ENCODE data around the gene SDK1.

Gene SDK1

DNA sequence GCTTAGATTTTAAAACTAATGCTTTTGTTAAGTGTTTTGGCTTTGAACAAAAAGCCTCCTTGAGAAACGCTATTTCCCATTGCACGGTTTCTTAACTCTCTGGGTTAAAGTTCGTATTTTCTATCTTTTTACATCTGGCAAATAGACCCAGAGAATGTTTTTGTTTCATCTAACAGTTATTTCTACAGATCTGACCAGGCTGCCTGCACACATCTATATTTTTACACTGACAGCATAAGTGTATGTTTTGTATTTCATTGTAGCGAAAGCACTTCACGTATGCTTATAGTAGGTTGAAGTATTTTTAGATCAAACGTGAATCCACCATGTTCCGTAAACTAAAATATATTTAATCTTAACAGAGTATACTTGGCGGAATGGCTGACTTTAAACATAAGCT is 477.3 kb downstream of the SDK1 start:
- peaks cover 49% of the 10 kb centered on the region for H3K27me3 Mint-ChIP-seq
- H3K9me3 Mint-ChIP-seq, result peaks cover 7% of the 10 kb centered on the region
- no peaks in the 10 kb centered on the region for H3K4me1 Mint-ChIP-seq
- ATAC-seq (replicated peaks; ENCODE audit: extremely low read depth, poor library complexity, severe bottlenecking) (no peak), DNase-seq (ENCODE audit: low spot score in 2 of 2) (no peak)
- no peak overlapping the region for H3K4me3 Mint-ChIP-seq
- no peak overlapping the region for H3K27ac Mint-ChIP-seq (ENCODE audit: low read depth)
- peaks cover 2% of the 10 kb centered on the region for H3K36me3 Mint-ChIP-seq (ENCODE audit: insufficient read depth)

DNA sequence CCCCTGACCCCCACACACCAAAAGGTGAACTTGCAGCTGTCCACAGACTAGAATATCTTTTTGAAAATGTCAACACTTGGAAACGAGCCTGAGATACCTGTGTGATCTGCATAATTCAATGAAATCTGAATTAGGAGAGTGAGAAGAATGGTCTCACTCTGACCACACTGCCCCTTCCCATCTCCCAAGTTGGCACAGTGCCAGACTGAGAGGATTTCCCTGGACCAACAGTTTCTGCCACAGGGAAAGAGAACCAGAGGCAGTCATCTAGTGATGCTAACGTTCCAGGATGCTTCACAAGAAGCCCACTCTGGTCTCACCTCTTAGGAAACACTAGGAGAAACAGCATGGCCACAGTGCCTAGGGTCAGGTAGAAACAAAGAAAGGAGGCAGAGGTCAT is 479.0 kb downstream of the SDK1 start:
- Mint-ChIP-seq H3K4me3 (no peak overlapping the region), H3K9me3 (peaks cover 7% of the 10 kb centered on the region), H3K27ac (ENCODE audit: low read depth) (no peak overlapping the region), H3K4me1 (no peaks in the 10 kb centered on the region), H3K36me3 (ENCODE audit: insufficient read depth) (peaks cover 2% of the 10 kb centered on the region), H3K27me3 (peaks cover 60% of the 10 kb centered on the region)
- no peak for DNase-seq (ENCODE audit: low spot score in 2 of 2)
- no peak for ATAC-seq (replicated peaks; ENCODE audit: extremely low read depth, poor library complexity, severe bottlenecking)

DNA sequence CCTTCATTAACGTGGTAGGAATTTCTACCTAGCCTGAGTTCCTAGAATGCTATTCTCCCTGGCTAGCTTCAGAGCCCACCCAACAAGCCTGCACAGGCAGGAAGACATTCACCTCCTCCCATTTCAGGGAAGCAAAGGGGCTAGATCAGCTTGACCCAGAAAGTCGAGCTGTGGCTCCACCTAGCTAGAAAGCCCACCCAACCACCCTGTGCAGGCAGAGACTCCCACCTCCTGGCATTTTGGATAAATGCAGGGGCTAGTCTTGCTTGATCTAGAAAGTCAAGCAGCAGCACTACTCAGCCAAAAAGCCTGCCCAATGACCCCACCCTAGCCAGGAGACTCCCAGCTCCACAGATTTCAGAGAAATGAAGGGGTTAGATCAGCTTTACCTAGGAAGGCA is 479.5 kb downstream of the SDK1 start:
- Mint-ChIP-seq H3K4me1 (no peaks in the 10 kb centered on the region), H3K9me3 (peaks cover 7% of the 10 kb centered on the region), H3K36me3 (ENCODE audit: insufficient read depth) (peaks cover 2% of the 10 kb centered on the region), H3K27me3 (peaks cover 65% of the 10 kb centered on the region), H3K4me3 (no peak overlapping the region), H3K27ac (ENCODE audit: low read depth) (no peak overlapping the region)
- no peak for DNase-seq (ENCODE audit: low spot score in 2 of 2)
- no peak for ATAC-seq (replicated peaks; ENCODE audit: extremely low read depth, poor library complexity, severe bottlenecking)

DNA sequence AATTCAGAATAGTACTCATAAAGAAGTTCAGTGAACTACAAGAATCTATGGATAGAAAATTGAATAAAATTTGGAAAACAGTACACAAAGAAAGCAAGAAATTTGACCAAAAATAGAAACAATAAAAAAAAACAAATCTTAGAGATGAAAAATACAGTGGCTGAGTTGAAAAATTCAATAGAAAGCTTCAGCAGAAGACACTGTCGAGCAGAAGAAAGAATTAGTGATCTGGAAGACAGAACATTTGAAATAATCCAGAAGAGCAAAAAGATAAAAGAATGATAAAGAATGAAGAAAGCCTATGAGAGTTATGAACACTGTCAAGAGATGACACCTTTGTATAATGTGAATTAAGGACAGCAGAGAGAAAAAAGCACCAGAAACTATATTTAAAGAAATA is 480.6 kb downstream of the SDK1 start:
- peaks cover 7% of the 10 kb centered on the region for H3K9me3 Mint-ChIP-seq
- DNase-seq (ENCODE audit: low spot score in 2 of 2) (no peak), ATAC-seq (replicated peaks; ENCODE audit: extremely low read depth, poor library complexity, severe bottlenecking) (no peak)
- H3K4me3 Mint-ChIP-seq, result no peak overlapping the region
- no peaks in the 10 kb centered on the region for H3K4me1 Mint-ChIP-seq
- H3K27ac Mint-ChIP-seq (ENCODE audit: low read depth), result no peak overlapping the region
- peaks cover 67% of the 10 kb centered on the region for H3K27me3 Mint-ChIP-seq
- H3K36me3 Mint-ChIP-seq (ENCODE audit: insufficient read depth), result peaks cover 2% of the 10 kb centered on the region

DNA sequence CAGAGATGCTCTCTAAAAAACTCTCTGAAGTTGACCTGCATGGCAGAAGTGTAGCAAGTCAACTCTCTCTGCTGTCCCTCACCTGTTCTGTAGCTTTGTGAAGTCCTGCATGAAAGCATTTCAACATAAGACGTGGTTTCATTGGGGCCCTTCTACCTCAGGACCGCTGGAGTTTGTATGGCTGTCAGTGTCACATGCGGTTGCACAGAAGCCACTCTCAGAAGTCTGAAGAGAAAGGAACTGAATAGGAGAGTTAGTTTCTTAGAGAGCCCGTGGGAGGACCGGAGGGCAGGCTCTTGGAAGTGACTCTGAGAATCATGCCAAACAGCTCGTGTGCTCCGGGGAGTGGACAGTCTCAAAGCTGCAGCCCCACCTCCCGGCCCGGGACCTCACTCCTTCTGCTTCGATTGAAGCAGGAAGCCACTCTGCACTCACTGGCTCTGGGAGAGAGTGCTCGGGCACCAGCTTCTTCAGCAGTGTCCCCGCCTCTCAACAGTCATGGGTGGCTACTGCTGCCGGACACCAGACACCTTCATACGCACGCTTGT is 486.7 kb downstream of the SDK1 start:
- no peaks in the 10 kb centered on the region for H3K9me3 Mint-ChIP-seq
- H3K27me3 Mint-ChIP-seq, result peaks cover 85% of the 10 kb centered on the region
- no peaks in the 10 kb centered on the region for H3K4me1 Mint-ChIP-seq
- no peak overlapping the region for H3K4me3 Mint-ChIP-seq
- no peak for ATAC-seq (replicated peaks; ENCODE audit: extremely low read depth, poor library complexity, severe bottlenecking)
- DNase-seq (ENCODE audit: low spot score in 2 of 2), result no peak
- peaks cover 3% of the 10 kb centered on the region for H3K36me3 Mint-ChIP-seq (ENCODE audit: insufficient read depth)
- H3K27ac Mint-ChIP-seq (ENCODE audit: low read depth), result no peak overlapping the region

DNA sequence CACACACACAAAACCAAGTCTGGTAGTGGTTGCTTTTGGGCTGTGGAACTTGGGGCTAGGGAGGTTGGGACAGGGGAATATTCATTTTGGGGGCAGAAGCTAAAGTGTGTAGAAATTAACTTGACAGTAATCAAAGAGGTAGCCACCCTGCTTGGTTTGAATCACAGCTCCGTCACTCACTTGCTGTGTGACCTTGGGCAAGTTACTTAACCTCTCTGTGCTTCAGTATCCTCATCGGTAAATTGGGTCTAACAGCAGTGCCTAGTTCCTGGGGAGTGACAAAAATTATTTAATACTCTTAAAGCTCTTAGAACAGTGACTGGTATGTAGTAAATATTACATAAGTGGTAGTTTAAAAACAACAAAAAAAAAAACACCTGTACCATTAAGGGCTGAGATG is 489.8 kb downstream of the SDK1 start:
- no peaks in the 10 kb centered on the region for H3K4me1 Mint-ChIP-seq
- ATAC-seq (replicated peaks; ENCODE audit: extremely low read depth, poor library complexity, severe bottlenecking), result no peak

DNA sequence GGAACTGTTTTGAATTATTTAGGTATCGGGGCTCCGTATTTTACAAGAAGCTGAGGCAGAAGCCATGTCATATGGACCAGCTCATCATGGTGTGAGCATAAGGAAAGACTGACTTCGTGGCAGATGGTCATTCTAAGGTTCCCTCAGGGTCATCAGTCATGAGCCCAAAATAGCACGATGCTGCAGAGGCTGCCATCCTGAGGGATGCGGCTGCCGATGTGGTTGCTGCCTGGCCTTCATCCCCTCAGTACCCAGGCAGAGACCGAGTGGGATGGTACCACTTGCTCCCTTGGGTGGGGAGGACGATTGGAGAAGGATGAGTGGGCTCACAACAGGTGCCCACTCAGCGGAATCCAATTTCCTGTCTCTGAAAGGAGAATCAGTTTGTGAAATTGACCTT is 490.3 kb downstream of the SDK1 start:
- Mint-ChIP-seq H3K9me3 (no peaks in the 10 kb centered on the region), H3K4me1 (no peaks in the 10 kb centered on the region), H3K27me3 (peaks cover 56% of the 10 kb centered on the region), H3K27ac (ENCODE audit: low read depth) (no peak overlapping the region), H3K4me3 (no peak overlapping the region), H3K36me3 (ENCODE audit: insufficient read depth) (peaks cover 3% of the 10 kb centered on the region)
- DNase-seq (ENCODE audit: low spot score in 2 of 2) (no peak), ATAC-seq (replicated peaks; ENCODE audit: extremely low read depth, poor library complexity, severe bottlenecking) (no peak)

More for the DNA sequence above, 489.8 kb downstream of the SDK1 start:
- no peak overlapping the region for H3K4me3 Mint-ChIP-seq
- H3K27ac Mint-ChIP-seq (ENCODE audit: low read depth), result no peak overlapping the region
- H3K9me3 Mint-ChIP-seq, result no peaks in the 10 kb centered on the region
- H3K36me3 Mint-ChIP-seq (ENCODE audit: insufficient read depth), result peaks cover 3% of the 10 kb centered on the region
- peaks cover 61% of the 10 kb centered on the region for H3K27me3 Mint-ChIP-seq
- DNase-seq (ENCODE audit: low spot score in 2 of 2), result no peak

DNA sequence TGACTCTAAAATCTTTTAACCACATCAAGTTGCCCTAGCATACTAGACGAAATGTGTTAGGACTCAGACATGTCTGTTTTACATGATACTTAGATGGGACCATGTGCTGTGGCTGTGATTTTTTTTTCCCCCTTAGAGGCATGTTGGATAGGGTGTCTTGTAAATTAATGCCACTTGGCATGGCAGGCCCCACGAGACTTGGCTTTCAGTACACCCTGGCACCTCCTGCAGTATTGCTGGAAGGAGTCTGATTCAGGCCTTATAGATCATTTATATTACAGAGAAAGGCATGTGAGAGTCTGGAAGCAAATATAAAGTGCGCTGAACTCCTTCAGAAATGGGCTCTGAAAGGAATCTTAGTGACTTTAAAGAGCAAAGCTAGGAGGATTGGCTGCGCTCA is 494.1 kb downstream of the SDK1 start:
- H3K27me3 Mint-ChIP-seq, result peaks cover 34% of the 10 kb centered on the region
- no peak for DNase-seq (ENCODE audit: low spot score in 2 of 2)

DNA sequence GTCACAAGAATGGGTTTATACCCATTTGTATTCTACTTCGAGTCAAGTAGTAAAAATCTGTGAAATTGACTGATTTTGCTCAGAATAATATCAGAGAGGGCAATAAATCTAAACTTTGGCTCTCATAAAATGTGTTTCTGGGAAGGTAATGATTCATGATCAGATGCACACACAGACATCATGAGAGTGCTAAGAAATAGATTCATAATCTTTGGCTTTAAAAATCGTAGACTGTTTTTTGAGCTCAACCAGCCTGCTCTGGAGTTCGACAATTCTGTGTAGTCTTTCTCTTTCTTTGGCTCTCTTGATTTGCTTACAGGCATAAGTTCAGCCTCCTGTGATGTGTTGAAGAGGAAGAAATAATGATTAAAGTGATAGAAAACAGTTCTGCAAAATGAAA is 494.7 kb downstream of the SDK1 start:
- H3K27me3 Mint-ChIP-seq, result peaks cover 39% of the 10 kb centered on the region
- no peak overlapping the region for H3K27ac Mint-ChIP-seq (ENCODE audit: low read depth)

More for the DNA sequence above, 494.1 kb downstream of the SDK1 start:
- Mint-ChIP-seq H3K36me3 (ENCODE audit: insufficient read depth) (peaks cover 1% of the 10 kb centered on the region), H3K9me3 (no peaks in the 10 kb centered on the region), H3K27ac (ENCODE audit: low read depth) (no peak overlapping the region), H3K4me3 (no peak overlapping the region), H3K4me1 (no peaks in the 10 kb centered on the region)
- ATAC-seq (replicated peaks; ENCODE audit: extremely low read depth, poor library complexity, severe bottlenecking), result no peak

DNA sequence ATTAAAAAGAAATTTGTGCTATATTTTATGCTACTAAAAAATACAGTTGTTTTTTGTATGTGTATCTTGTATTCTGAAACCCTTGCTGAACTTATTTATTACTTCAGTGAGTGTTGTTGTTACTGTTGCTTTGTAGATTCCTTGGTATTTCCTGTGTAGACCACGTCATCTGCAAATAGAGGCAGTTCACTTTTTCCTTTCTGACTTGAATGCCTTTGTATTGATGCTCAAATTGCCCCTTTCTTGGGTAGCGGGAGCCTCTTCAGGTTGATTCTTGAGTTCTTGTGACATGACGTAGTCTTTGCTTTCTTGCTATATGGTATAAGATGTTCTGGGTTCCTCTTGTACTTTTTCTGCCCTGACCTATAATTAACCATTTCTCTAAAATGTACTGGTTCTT is 504.1 kb downstream of the SDK1 start:
- ATAC-seq (replicated peaks; ENCODE audit: extremely low read depth, poor library complexity, severe bottlenecking) (no peak), DNase-seq (ENCODE audit: low spot score in 2 of 2) (no peak)
- no peaks in the 10 kb centered on the region for H3K36me3 Mint-ChIP-seq (ENCODE audit: insufficient read depth)
- H3K27me3 Mint-ChIP-seq, result peaks cover 64% of the 10 kb centered on the region
- no peaks in the 10 kb centered on the region for H3K4me1 Mint-ChIP-seq
- H3K27ac Mint-ChIP-seq (ENCODE audit: low read depth), result no peak overlapping the region
- H3K4me3 Mint-ChIP-seq, result no peak overlapping the region
- no peaks in the 10 kb centered on the region for H3K9me3 Mint-ChIP-seq

More for the DNA sequence above, 494.7 kb downstream of the SDK1 start:
- Mint-ChIP-seq H3K9me3 (no peaks in the 10 kb centered on the region), H3K36me3 (ENCODE audit: insufficient read depth) (peaks cover 1% of the 10 kb centered on the region), H3K4me3 (no peak overlapping the region), H3K4me1 (no peaks in the 10 kb centered on the region)
- DNase-seq (ENCODE audit: low spot score in 2 of 2) (no peak), ATAC-seq (replicated peaks; ENCODE audit: extremely low read depth, poor library complexity, severe bottlenecking) (no peak)

DNA sequence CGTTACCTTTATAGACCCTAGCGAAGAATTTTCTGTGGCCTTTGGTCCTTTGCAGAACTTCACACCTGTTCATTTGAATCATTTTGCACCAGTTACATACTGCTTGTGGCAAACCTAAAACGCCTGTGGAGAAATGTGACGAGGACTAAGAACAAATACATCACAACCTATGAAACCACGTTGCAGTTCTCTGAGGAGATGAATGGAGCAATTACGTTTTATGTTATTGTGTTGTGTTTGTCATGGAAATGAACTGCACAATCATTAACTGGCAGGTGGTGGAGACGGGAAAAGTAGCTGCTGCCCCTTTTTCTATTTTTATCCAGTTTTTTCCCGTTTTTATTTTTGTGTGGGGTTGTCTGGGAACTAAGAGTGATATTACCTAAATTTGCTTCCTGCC is 505.5 kb downstream of the SDK1 start:
- H3K36me3 Mint-ChIP-seq (ENCODE audit: insufficient read depth), result no peaks in the 10 kb centered on the region
- no peaks in the 10 kb centered on the region for H3K9me3 Mint-ChIP-seq
- DNase-seq (ENCODE audit: low spot score in 2 of 2) (no peak), ATAC-seq (replicated peaks; ENCODE audit: extremely low read depth, poor library complexity, severe bottlenecking) (no peak)
- no peak overlapping the region for H3K4me3 Mint-ChIP-seq
- no peak overlapping the region for H3K27ac Mint-ChIP-seq (ENCODE audit: low read depth)
- peaks cover 66% of the 10 kb centered on the region for H3K27me3 Mint-ChIP-seq
- no peaks in the 10 kb centered on the region for H3K4me1 Mint-ChIP-seq

DNA sequence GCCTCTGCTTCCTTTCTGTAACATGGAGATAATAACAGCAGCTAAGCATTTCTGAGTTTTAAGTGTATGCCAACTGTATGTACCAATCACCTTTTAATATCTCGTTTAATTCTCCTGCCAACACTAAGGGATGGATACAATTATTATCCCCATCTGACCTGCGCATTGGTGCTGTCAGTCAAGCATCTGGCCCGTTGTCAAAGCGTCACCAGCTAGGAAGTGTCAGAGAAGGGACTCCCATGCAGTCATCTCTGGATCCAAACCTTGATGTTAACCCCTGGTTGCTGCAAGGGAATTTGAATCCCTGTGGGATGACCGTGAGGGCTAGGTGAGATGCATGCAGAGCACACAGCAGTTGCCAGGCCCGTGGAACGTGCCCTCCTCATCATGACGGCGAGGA is 506.8 kb downstream of the SDK1 start:
- no peak overlapping the region for H3K27ac Mint-ChIP-seq (ENCODE audit: low read depth)
- DNase-seq (ENCODE audit: low spot score in 2 of 2) (no peak), ATAC-seq (replicated peaks; ENCODE audit: extremely low read depth, poor library complexity, severe bottlenecking) (no peak)
- no peaks in the 10 kb centered on the region for H3K4me1 Mint-ChIP-seq
- H3K9me3 Mint-ChIP-seq, result no peaks in the 10 kb centered on the region
- H3K27me3 Mint-ChIP-seq, result peaks cover 69% of the 10 kb centered on the region
- no peak overlapping the region for H3K4me3 Mint-ChIP-seq
- H3K36me3 Mint-ChIP-seq (ENCODE audit: insufficient read depth), result no peaks in the 10 kb centered on the region

DNA sequence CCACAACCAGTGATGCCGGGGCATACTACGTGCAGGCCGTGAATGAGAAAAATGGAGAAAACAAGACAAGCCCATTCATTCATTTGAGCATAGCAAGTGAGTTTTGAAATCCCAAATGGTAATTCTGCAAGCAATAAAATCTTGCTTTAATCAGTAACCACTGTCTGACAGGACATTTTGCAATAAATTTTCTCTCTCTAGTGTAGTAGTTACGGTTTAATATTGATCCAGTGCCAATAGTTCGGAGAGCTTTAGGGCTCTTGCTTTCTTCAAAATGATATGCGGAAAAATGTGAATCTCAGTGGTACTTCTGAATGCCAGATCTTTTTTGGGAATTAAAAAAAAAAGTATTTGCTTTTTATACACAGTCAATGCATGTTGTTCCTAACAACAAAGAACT is 520.4 kb downstream of the SDK1 start:
- ATAC-seq (replicated peaks; ENCODE audit: extremely low read depth, poor library complexity, severe bottlenecking) (no peak), DNase-seq (ENCODE audit: low spot score in 2 of 2) (no peak)
- H3K9me3 Mint-ChIP-seq, result no peaks in the 10 kb centered on the region
- no peak overlapping the region for H3K4me3 Mint-ChIP-seq
- H3K27ac Mint-ChIP-seq (ENCODE audit: low read depth), result no peak overlapping the region
- no peaks in the 10 kb centered on the region for H3K4me1 Mint-ChIP-seq
- H3K27me3 Mint-ChIP-seq, result peaks cover 49% of the 10 kb centered on the region
- no peaks in the 10 kb centered on the region for H3K36me3 Mint-ChIP-seq (ENCODE audit: insufficient read depth)

DNA sequence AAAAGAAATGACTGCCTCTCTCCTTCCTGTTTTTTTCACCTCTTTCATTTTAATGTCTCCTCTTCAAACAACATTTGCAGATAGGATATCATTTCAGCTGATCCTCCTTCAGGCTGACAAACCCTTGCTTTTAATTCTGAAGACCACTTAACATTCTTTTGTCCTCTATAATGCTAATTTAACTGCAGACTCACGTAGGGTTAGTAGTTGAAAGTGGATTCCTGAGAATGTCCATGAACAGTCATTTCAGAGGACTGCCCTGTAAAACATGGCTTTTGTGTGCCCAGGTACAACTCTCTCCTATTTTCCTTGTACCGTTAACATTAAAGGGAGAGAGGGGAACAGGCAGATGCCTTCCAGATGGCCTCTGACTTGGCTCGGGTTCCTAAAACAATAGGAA is 524.4 kb downstream of the SDK1 start:
- Mint-ChIP-seq H3K27me3 (peaks cover 48% of the 10 kb centered on the region), H3K4me3 (no peak overlapping the region), H3K36me3 (ENCODE audit: insufficient read depth) (no peaks in the 10 kb centered on the region), H3K9me3 (no peaks in the 10 kb centered on the region), H3K4me1 (no peaks in the 10 kb centered on the region), H3K27ac (ENCODE audit: low read depth) (no peak overlapping the region)
- ATAC-seq (replicated peaks; ENCODE audit: extremely low read depth, poor library complexity, severe bottlenecking), result no peak
- no peak for DNase-seq (ENCODE audit: low spot score in 2 of 2)

Measured in central memory CD8-positive, alpha-beta T cell (primary cell).